ENCODE data around the gene MAPK1IP1L.
A peak's percentile ranks its signal among the peaks of the same experiment; 100 is the strongest.

MAPK1IP1L gene

GRCh38 chr14:55098561-55098898 is 47.1 kb downstream of the MAPK1IP1L start:
- no peak for DNase-seq

DNA sequence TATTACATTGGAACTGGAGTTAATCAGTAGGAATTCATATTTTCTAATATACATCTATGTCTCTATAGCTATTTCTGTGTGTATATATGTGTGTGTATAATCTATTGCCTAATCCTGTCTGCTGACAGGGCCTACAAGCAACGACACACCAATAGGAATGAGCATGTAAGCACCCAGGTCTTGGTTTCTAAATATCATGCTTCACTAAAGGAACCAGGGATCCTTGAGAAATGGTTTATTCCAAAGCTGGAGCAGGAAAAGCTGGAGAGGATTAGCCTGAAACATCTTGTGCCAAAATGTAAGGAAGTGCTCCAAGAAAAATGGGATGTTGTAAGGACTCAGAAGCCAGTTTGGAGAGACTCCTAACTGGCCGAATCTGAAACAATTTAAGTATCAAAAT is 48.3 kb downstream of the MAPK1IP1L start:
- no peak for DNase-seq

GRCh38 chr14:55101698-55102097 is 50.3 kb downstream of the MAPK1IP1L start:
- no peak for DNase-seq

- no peak for DNase-seq
These were observed 50.7 kb downstream of the MAPK1IP1L start for GRCh38 chr14:55102141-55102621.

DNA sequence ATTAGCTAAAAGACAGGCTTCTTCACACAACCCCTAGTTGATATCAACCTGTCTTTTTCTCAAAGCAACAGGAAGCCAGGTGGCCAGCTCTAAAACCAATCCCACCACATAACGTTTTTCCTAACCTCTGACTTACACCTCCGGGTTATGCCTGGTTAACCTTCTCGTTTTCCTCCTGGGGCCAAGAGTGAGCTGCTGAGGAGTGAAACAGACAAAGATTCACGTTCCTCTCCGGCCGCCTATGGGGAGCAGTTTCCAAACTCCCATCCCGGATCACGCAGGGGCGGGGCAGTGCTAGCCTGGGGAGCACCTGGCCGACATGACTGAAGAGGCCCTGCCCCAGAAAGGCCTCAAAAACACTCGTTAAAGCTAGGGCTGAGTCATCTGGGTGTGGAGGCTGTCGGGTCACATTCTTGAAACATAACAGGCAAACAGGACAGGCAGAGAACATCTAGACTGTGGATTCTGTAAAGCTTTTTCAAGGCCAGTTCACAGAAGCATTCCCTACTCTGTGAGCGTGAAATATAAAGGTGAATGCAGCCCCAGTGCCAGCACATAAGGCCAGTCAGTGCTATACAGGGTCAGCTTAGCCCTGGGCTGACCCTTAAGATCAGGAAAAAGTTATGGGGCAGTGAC is 51.7 kb downstream of the MAPK1IP1L start:
- peak; percentile 35 for DNase-seq

GRCh38 chr14:55103971-55104954 is 52.8 kb downstream of the MAPK1IP1L start:
- no peak for DNase-seq

GRCh38 chr14:55105991-55106390 is 54.5 kb downstream of the MAPK1IP1L start:
- no peak for DNase-seq

GRCh38 chr14:55107766-55108554 is 56.5 kb downstream of the MAPK1IP1L start:
- DNase-seq, result no peak

DNA sequence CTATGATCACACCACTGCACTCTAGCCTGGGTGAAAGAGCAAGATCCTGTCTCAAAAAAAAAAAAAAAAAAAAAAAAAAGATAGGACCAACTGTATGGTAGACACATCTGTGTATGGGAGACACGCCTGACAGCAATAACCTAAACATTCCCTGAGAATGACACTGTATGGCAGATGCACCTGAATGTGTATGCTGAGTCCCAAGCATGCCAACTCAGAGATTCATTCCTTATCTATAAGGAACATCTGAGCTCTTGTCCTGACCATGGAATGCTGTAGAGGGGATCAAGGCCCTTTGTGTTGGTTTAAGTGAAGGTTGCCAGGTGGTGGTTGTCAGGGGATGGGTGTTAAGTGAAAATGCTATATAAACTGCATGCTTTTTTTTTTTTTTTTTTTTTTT is 58.4 kb downstream of the MAPK1IP1L start:
- no peak for DNase-seq

- DNase-seq, result no peak
These were observed 59.8 kb downstream of the MAPK1IP1L start for GRCh38 chr14:55111122-55111708.

DNA sequence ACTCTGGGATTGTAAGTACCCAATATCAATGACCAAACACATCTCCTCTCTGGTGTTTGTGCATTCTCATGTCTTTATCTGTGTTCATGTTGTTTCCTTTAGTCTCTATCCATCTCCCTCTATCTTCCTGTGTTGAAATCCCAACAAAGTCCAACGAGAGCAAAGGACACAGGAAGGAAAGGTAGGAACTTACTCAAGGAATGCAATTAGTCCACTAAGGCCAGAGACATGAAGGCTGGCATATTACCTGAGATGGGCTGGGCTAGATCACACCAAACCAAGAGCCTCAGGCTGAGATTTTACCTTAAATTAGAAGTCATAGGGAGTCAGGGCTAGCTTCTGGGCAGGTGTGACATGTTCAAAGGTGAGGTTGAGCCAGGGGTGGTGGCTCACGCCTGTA is 63.3 kb downstream of the MAPK1IP1L start:
- DNase-seq, result no peak

DNA sequence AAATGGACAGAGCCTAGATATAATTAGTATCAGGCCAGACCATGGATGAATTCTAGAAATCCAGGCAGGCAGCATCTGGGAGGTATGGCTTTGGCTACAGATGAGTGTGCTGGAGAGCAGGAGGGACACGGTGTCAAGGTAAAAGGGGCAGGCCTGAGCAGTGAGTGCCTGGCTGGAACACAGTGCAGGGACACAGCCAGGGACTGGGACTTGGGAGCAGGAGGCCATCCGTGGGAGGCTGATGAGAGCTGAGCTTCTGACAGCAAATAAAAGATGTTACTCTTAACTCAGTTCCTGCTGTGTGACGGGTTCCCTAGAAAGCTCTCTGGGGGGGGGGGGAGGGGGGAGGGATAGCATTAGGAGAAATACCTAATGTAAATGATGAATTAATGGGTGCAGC is 64.0 kb downstream of the MAPK1IP1L start:
- DNase-seq, result no peak

DNA sequence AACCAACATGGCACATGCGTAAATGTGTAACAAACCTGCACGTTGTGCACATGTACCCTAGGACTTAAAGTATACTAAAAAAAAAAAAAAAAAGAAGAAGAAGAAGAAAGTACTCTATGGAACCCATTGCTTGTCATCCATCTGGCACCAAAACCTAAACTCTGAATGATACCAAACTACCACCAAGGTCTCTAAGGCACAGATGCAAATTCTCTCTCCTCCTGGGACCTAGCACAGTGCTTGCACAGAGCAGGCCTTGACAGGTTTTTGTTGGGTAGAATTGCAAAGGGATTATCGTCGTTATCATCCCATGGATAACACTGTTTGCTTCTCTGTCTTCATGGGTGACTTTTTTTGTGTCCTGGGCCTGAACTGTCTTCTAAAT is 64.4 kb downstream of the MAPK1IP1L start:
- no peak for DNase-seq

GRCh38 chr14:55116246-55117030 is 65.0 kb downstream of the MAPK1IP1L start:
- no peak for DNase-seq

GRCh38 chr14:55117803-55118441 is 66.5 kb downstream of the MAPK1IP1L start:
- no peak for DNase-seq

GRCh38 chr14:55118761-55119160 is 67.3 kb downstream of the MAPK1IP1L start:
- DNase-seq, result no peak

All from 8988T (cell line).